Activated gamma-delta T cell treated with Interleukin-2 at 50 U/mL for 16 hours (primary cell): Measurements from ENCODE around the gene TMC8.
"Not testable (repeated sequence)": the region's sequence is repeated elsewhere in the genome, so short reads cannot be mapped to it uniquely, and the experiment has no call there.

Source experiments
- DNase-seq: peaks from one replicate; pipeline ENCODE4 v3.0.0-alpha.2; 2020

TMC8 gene

GRCh38 chr17:78164748-78165607, 34.4 kb downstream of the TMC8 start:
- DNase-seq: no peak

- DNase-seq: no peak
Measured at GRCh38 chr17:78166416-78166815, 35.8 kb downstream of the TMC8 start.

GRCh38 chr17:78168242-78168902, 37.8 kb downstream of the TMC8 start, which contains the start of gene SYNGR2:
TSS of gene SYNGR2 (plus strand) at chr17:78168581. CDS start at chr17:78168617, 36 bp downstream.
- DNase-seq: peak; percentile 85

GRCh38 chr17:78168903-78169793, 38.6 kb downstream of the TMC8 start:
- peak; percentile 25 for DNase-seq

GRCh38 chr17:78170692-78171590, 40.4 kb downstream of the TMC8 start:
- no peak for DNase-seq

GRCh38 chr17:78171591-78172248, 41.1 kb downstream of the TMC8 start:
- not testable (repeated sequence) for DNase-seq

GRCh38 chr17:78172249-78173051, 41.9 kb downstream of the TMC8 start:
- no peak for DNase-seq

GRCh38 chr17:78173097-78173715, 42.6 kb downstream of the TMC8 start:
- no peak for DNase-seq

- no peak for DNase-seq
Measured at GRCh38 chr17:78174346-78174869, 43.8 kb downstream of the TMC8 start.

GRCh38 chr17:78174870-78175642, 44.5 kb downstream of the TMC8 start:
- DNase-seq: no peak

- no peak for DNase-seq
Measured at GRCh38 chr17:78175643-78175981, 45.0 kb downstream of the TMC8 start.

GRCh38 chr17:78176548-78177025, 46.0 kb downstream of the TMC8 start:
- peak; percentile 75 for DNase-seq

- no peak for DNase-seq
Measured at GRCh38 chr17:78179372-78179771, 48.8 kb downstream of the TMC8 start.

GRCh38 chr17:78180083-78180482, 49.5 kb downstream of the TMC8 start:
- DNase-seq: no peak

GRCh38 chr17:78180508-78180907, 49.9 kb downstream of the TMC8 start:
- no peak for DNase-seq

- no peak for DNase-seq
Measured at GRCh38 chr17:78182504-78182903, 51.9 kb downstream of the TMC8 start.

- DNase-seq: no peak
Measured at GRCh38 chr17:78183916-78184315, 53.3 kb downstream of the TMC8 start.

- no peak for DNase-seq
Measured at GRCh38 chr17:78184351-78184750, 53.8 kb downstream of the TMC8 start.

- no peak for DNase-seq
Measured at GRCh38 chr17:78184868-78185267, 54.3 kb downstream of the TMC8 start.
